HFFc6 (cell line): ENCODE data around the gene CCDC179. TPM values are rescaled to one million over a fixed set of nuclear protein-coding genes. Genes with fewer than 3 reads are reported as not detected.

Source experiments
- DNase-seq: peaks from one replicate; pipeline ENCODE4 v3.0.0-alpha.2; 2018
- H3K27ac Mint-ChIP-seq: 2 replicates; pipeline ENCODE4 v1.8.0; 2020; ENCODE audit warnings: mild to moderate bottlenecking, mixed read lengths
- H3K27me3 Mint-ChIP-seq: 2 replicates; pipeline ENCODE4 v1.8.0; 2021; ENCODE audit warnings: mild to moderate bottlenecking, moderate library complexity, mixed read lengths; ENCODE audit not compliant: insufficient read depth
- H3K36me3 Mint-ChIP-seq: 2 replicates; pipeline ENCODE4 v1.8.0; 2021; ENCODE audit warnings: low read depth, mixed read lengths
- H3K4me1 Mint-ChIP-seq: 2 replicates; pipeline ENCODE4 v1.8.0; 2020; ENCODE audit warnings: low read depth, mixed read lengths
- H3K4me3 Mint-ChIP-seq: 2 replicates; pipeline ENCODE4 v1.8.0; 2020; ENCODE audit warnings: mild to moderate bottlenecking, moderate library complexity, mixed read lengths
- H3K9me3 Mint-ChIP-seq: 2 replicates; pipeline ENCODE4 v1.8.0; 2020; ENCODE audit warnings: mild to moderate bottlenecking, mixed read lengths
- CTCF ChIP-seq: fragments of 200-600 bp; sonication (generic); IDR thresholded peaks from 2 replicates; pipeline ENCODE4 v1.5.0; 2021; ENCODE audit warnings: antibody characterized with exemption, mild to moderate bottlenecking
- total RNA-seq, 6 experiments: library from RNA; stranded (reverse); fragmentation: NEBNext Ultra II Directional; extraction: Animal tissue kit (Norgen Biotek cat#: 25700); gene quantifications; 2 replicates in 1 of 6; 3 replicates in 5 of 6; pipeline ENCODE4 v1.2.3, GENCODE V29; 2021

CCDC179 gene
- total RNA-seq, 6 experiments from 2014 or later, result not detected

DNA sequence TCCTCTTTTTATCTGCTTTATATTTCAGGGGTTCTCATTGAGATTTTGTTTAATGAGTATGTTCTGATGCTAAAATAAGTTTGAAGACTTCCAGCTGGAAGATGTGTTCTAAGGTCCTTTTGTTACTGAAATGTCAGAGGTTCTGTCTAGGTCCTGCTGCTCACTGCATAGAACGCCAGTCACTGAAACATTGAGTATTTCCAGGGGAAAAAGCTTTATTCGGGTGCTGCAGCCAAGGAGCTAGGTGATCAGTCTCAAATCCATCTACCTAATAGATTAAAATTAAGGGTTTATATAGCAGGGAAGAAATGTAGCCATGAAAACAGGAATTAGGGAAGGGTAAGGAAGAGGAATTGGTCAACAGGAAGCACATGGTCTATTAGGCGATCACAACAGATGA lies 50.4 kb downstream of the CCDC179 start:
- H3K36me3 Mint-ChIP-seq, result no peaks in the 10 kb centered on the region
- no peak for DNase-seq
- no peak overlapping the region for H3K27ac Mint-ChIP-seq
- H3K9me3 Mint-ChIP-seq, result peaks cover 4% of the 10 kb centered on the region; the same call in 1 of the 2 replicates
- H3K4me3 Mint-ChIP-seq, result no peak overlapping the region
- no peaks in the 10 kb centered on the region for H3K27me3 Mint-ChIP-seq
- no peak for TF ChIP-seq CTCF
- no peaks in the 10 kb centered on the region for H3K4me1 Mint-ChIP-seq

GRCh38 chr11:22808571-22809197 lies 51.6 kb downstream of the CCDC179 start:
- no peaks in the 10 kb centered on the region for H3K27me3 Mint-ChIP-seq

GRCh38 chr11:22807855-22808570 lies 52.3 kb downstream of the CCDC179 start:
- Mint-ChIP-seq H3K27ac (no peak overlapping the region), H3K4me3 (no peak overlapping the region), H3K9me3 (peaks cover 4% of the 10 kb centered on the region; the same call in 1 of the 2 replicates), H3K4me1 (no peaks in the 10 kb centered on the region), H3K36me3 (no peaks in the 10 kb centered on the region), H3K27me3 (no peaks in the 10 kb centered on the region)
- TF ChIP-seq CTCF, result no peak
- no peak for DNase-seq

More at GRCh38 chr11:22808571-22809197, 51.6 kb downstream of the CCDC179 start:
- no peak for TF ChIP-seq CTCF
- Mint-ChIP-seq H3K4me1 (no peaks in the 10 kb centered on the region), H3K9me3 (peaks cover 4% of the 10 kb centered on the region; the same call in 1 of the 2 replicates), H3K27ac (no peak overlapping the region), H3K4me3 (no peak overlapping the region), H3K36me3 (no peaks in the 10 kb centered on the region)
- no peak for DNase-seq

DNA sequence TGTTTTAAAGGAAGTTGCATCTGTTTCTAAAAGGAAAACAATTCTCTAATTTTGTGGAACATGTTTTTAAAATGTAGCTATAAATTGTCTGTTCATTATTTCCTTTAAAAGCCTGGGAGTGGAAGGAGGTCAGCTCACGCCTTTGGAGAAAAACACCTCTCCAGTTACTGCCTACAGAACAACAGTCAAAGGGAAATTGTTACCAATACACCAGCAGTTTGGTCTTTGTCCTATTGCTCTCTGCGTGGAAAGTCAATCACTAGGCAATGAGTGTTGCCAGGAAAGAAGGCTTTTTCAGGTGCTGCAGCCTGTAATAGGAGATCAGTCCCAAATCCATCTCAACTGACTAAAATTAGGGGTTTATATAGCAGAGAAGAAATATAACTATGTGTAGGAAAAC lies 52.9 kb downstream of the CCDC179 start:
- H3K27me3 Mint-ChIP-seq, result no peaks in the 10 kb centered on the region
- TF ChIP-seq CTCF, result no peak
- peaks cover 4% of the 10 kb centered on the region; the same call in 1 of the 2 replicates for H3K9me3 Mint-ChIP-seq
- no peak overlapping the region for H3K27ac Mint-ChIP-seq
- no peak for DNase-seq
- no peaks in the 10 kb centered on the region for H3K36me3 Mint-ChIP-seq
- no peaks in the 10 kb centered on the region for H3K4me1 Mint-ChIP-seq
- no peak overlapping the region for H3K4me3 Mint-ChIP-seq

GRCh38 chr11:22802861-22803260 lies 57.4 kb downstream of the CCDC179 start:
- Mint-ChIP-seq H3K27ac (no peak overlapping the region), H3K27me3 (no peaks in the 10 kb centered on the region), H3K4me1 (no peaks in the 10 kb centered on the region), H3K4me3 (no peak overlapping the region), H3K36me3 (no peaks in the 10 kb centered on the region), H3K9me3 (no peaks in the 10 kb centered on the region)
- no peak for TF ChIP-seq CTCF
- no peak for DNase-seq
